Lung (tissue), 12 donors: Measurements from ENCODE around the gene RGSL1. TPM values are rescaled to one million over a fixed set of nuclear protein-coding genes. Genes with fewer than 3 reads are reported as not detected.

Source experiments
- ATAC-seq: fragments of 200-7000 bp; cut with Tn5 transposase; one replicate; pipeline ENCODE4 v1.9.1; 2020; ENCODE audit warnings: moderate number of reproducible peaks; ENCODE audit not compliant: insufficient read depth, low FRiP score
- DNase-seq, 3 donors: peaks; one replicate each; pipeline ENCODE4 v3.0.0-alpha.2; 2013 to 2017
- H3K27ac ChIP-seq, 2 donors: one replicate each; pipeline ENCODE4 v1.5.1; 2013; ENCODE audit warnings: mild to moderate bottlenecking in 2 of 2, moderate library complexity in 2 of 2, control low read depth in 1 of 2, inconsistent platforms in 1 of 2, low read depth in 1 of 2, low read length in 1 of 2
- H3K27me3 ChIP-seq, 3 donors: one replicate each; pipeline ENCODE4 v1.5.1; 2013; ENCODE audit warnings: low read length in 2 of 3; ENCODE audit not compliant: control insufficient read depth in 3 of 3, insufficient read depth in 3 of 3
- H3K36me3 ChIP-seq, 4 donors: one replicate each; pipeline ENCODE4 v1.5.1; 2013; ENCODE audit warnings: low read length in 4 of 4, mild to moderate bottlenecking in 1 of 4, moderate library complexity in 1 of 4; ENCODE audit not compliant: control insufficient read depth in 4 of 4, insufficient read depth in 4 of 4
- H3K4me1 ChIP-seq, 5 donors: one replicate each; pipeline ENCODE4 v1.5.1; 2013; ENCODE audit warnings: low read length in 5 of 5, mild to moderate bottlenecking in 2 of 5, moderate library complexity in 1 of 5; ENCODE audit not compliant: control insufficient read depth in 5 of 5, insufficient read depth in 5 of 5
- H3K4me3 ChIP-seq: one replicate; pipeline ENCODE4 v1.5.1; 2013; ENCODE audit warnings: mild to moderate bottlenecking, control low read depth, moderate library complexity
- H3K9ac ChIP-seq, 2 donors: one replicate each; pipeline ENCODE4 v1.5.1; 2013; ENCODE audit warnings: low read length in 2 of 2, control low read depth in 1 of 2; ENCODE audit not compliant: insufficient read depth in 1 of 2
- H3K9me3 ChIP-seq, 4 donors: one replicate each; pipeline ENCODE4 v1.5.1; 2013; ENCODE audit warnings: low read length in 3 of 4, mild to moderate bottlenecking in 1 of 4, moderate library complexity in 1 of 4; ENCODE audit not compliant: control insufficient read depth in 4 of 4, insufficient read depth in 3 of 4
- CTCF ChIP-seq: IDR thresholded peaks from 2 replicates; pipeline ENCODE4 v1.5.1; 2012; ENCODE audit warnings: mild to moderate bottlenecking; ENCODE audit errors: control extremely low read depth, extremely low read depth
- WGBS, 2 donors: extraction: QIAGEN DNeasy Blood & Tissue Kit; methylation state at CpG; one replicate each; pipeline ENCODE4 v1.1.7; 2013; 5-methylcytosine and 5-hydroxymethylcytosine counted together
- polyA plus RNA-seq, 2 donors: library from polyadenylated mRNA; stranded (reverse); fragments of 200-250 nt; gene quantifications; one replicate each; pipeline ENCODE4 v1.2.1, GENCODE V29; 2013
- total RNA-seq, 2 donors: library from RNA; depleted of rRNA in 1 of 2; stranded (reverse); fragments of >200 nt in 1 of 2; gene quantifications; one replicate each; pipeline ENCODE4 v1.2.1, GENCODE V29; 2014 to 2021
- donor health status: control.
- donor health status: control.
- donor health status: Bipolar disorder and iron deficiency.
- donor health status: healthy.
- donor health status: DM: yes; HTN: yes; CAD: no.

Gene RGSL1
- total and polyA plus RNA-seq, 4 donors = 0.13 TPM; not detected in 3

DNA sequence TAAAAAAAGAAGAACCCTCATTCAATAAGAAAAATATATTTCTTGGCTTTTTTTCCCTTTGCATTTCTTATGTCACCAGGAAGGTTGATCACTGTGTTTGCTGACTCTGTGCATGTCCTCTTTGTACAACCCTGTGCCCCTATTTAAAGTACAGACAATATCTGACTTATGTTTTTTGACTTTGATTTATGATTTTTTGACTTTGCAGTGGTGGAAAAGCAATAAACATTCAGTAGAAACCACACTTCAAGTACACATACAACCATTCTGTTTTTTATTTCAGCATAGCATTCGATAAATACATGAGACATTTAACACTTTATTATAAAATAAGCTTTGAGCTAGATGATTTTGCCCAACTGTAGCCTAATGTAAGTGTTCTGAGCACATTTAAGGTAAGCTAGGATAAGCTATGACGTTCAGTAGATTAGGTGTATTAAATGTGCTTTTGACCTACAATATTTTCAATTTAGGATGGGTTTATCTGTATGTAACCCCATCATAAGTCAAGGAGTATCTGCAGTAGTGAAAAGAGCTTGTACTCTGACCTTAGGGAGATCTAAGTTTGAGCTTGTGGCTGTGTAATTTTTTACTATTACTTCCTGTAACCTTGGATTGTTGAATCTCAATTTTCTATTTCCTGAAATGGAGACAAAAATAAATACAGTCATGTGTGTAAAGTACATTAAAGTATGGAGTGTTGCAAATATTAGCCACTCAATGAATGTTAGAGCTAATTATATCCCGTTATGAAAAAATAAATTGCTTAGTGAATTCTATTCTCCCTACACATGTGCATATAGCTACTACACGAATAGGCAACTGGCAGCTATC is 137.9 kb downstream of the RGSL1 start:
- Histone ChIP-seq H3K36me3 (no peaks in the 10 kb centered on the region), H3K9ac (peak overlapping the region in 1 of 2 donors; percentile 98), H3K27me3 (no peaks in the 10 kb centered on the region), H3K27ac (no peak overlapping the region), H3K4me3 (no peak overlapping the region), H3K9me3 (no peaks in the 10 kb centered on the region), H3K4me1 (peaks cover 0 to 9% (median 3%) of the 10 kb centered on the region in 5 donors)
- ATAC-seq (no peak), DNase-seq (no peak)
- WGBS, 2 donors = 44 to 64% methylated on average over 4 of the region's 4 CpGs
- no peak for TF ChIP-seq CTCF

GRCh38 chr1:182588500-182589396 is 138.8 kb downstream of the RGSL1 start, which contains the start of gene RNASEL:
TSS of gene RNASEL (minus strand) at chr1:182589256. CDS start at chr1:182586806, 2,450 bp downstream.
- peak within 1 kb of the TSS; percentile 72 to 98 for H3K27ac ChIP-seq
- DNase-seq = peak; percentile 81 to 85 (median 84)
- H3K36me3 ChIP-seq = no peaks in the 10 kb centered on the region
- H3K4me3 ChIP-seq = peak within 1 kb of the TSS; percentile 69
- H3K27me3 ChIP-seq = no peaks in the 10 kb centered on the region
- peak; percentile 91 for ATAC-seq
- peaks cover 0 to 9% (median 3%) of the 10 kb centered on the region in 5 donors for H3K4me1 ChIP-seq
- peak within 1 kb of the TSS; percentile 89 to 98 for H3K9ac ChIP-seq
- TF ChIP-seq CTCF = no peak
- WGBS, 2 donors = 3 to 5% methylated on average over 20 of the region's 20 CpGs
- no peaks in the 10 kb centered on the region for H3K9me3 ChIP-seq

DNA sequence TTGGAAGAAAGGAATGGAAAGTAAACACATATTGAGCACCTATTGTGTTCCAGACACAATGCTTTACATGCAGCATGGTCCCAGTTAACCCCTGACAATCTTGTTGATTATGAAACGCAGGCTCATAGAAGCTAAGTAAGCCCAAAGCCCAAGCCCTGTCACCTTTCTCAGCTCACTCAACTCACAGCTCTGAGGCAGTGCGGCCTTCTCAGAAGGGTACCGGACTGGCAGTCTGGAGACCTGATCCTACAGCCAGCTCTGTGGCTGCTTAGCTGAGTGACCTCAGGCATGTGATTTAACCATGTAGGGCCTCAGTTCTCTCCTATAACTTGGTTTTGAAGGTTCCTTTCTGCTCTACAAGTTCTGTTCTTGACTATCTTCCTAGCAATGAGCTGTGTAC is 139.6 kb downstream of the RGSL1 start:
- no peak for ATAC-seq
- TF ChIP-seq CTCF = no peak
- WGBS, 2 donors = 88 to 96% methylated on average over 3 of the region's 3 CpGs

More for the DNA sequence above, 139.6 kb downstream of the RGSL1 start:
- H3K4me1 ChIP-seq = peaks cover 0 to 9% (median 3%) of the 10 kb centered on the region in 5 donors
- no peaks in the 10 kb centered on the region for H3K27me3 ChIP-seq
- no peak for DNase-seq
- H3K4me3 ChIP-seq = no peak overlapping the region
- peak overlapping the region in 1 of 2 donors; percentile 98 for H3K27ac ChIP-seq
- H3K9me3 ChIP-seq = no peaks in the 10 kb centered on the region
- no peak overlapping the region for H3K9ac ChIP-seq
- no peaks in the 10 kb centered on the region for H3K36me3 ChIP-seq
